ENCODE data around the gene TSPAN9.
A peak's percentile ranks its signal among the peaks of the same experiment; 100 is the strongest.

TSPAN9 gene

GRCh38 chr12:3168223-3169221 is 91.3 kb downstream of the TSPAN9 start:
- no peak for DNase-seq

- DNase-seq: no peak
Observed at GRCh38 chr12:3170423-3171194, 93.4 kb downstream of the TSPAN9 start.

DNA sequence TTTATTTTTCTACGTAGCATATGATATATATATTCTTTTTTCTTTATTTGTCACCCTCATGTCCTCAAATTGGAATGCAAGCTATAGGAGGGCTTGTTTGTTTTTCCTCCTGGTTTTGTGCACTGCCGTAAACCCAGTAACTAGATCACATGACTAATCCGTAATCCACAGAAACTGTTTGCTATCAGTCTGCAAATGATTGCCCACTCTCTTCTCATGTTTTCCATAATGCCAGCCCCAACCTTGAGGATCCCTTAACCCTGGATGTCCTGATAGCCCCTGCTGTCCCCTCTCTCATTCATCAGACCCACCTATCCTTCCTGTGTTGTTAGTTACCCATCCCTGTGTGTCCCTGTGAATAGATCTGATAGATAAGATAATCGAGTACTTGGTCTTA is 94.0 kb downstream of the TSPAN9 start:
- DNase-seq: no peak

GRCh38 chr12:3172124-3173007 is 95.2 kb downstream of the TSPAN9 start:
- DNase-seq: no peak

DNA sequence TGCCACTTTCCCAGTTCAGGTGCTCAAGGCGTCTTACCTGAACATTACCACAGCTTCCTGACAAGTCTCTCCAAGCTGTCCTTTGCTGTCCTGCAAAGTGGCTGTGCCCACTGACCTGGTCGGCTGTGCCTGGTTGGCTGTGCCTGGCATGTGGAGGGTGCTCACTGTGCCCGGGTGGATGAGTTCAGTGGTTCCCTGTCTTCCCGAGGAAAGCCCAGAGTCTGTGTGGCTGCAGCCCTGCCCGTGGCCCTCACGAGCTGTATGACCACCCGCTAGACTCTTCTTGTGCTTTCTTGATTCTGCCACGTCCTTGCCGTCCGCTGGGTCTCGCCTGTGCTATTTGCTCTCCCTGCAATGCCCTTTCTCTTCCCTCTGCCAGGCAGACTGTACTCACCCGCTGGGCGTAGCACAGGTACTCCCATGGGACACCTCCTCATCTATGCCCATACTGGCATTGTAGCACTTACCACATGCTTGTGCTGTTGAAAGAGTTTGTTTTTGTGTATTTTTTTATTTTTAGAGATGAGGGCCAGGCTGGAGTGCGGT is 95.9 kb downstream of the TSPAN9 start:
- DNase-seq: no peak

GRCh38 chr12:3173912-3174311 is 96.7 kb downstream of the TSPAN9 start:
- no peak for DNase-seq

GRCh38 chr12:3175238-3175637 is 98.1 kb downstream of the TSPAN9 start:
- DNase-seq: no peak

DNA sequence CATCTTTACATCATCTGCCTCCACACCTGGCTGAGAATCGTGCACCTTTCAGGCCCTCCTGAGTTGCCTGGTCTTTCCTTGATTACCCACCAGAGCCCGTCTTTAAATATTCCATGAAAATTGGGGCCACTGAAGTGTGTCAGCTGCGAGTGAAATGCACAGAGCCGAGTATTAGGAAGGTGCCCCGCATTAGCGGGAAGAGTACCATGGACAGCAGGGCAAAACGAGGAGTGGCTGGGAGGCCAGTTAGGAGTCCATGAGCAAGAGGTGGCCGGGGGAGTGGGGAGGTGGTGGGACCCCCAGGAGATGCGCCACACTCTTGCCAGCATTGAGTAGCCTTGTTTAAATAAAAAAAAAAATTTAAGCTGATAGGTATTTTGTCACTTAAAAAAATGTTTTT is 99.6 kb downstream of the TSPAN9 start:
- no peak for DNase-seq

- DNase-seq: no peak
Observed at GRCh38 chr12:3177778-3178425, 100.7 kb downstream of the TSPAN9 start.

- no peak for DNase-seq
Observed at GRCh38 chr12:3178671-3179313, 101.6 kb downstream of the TSPAN9 start.

GRCh38 chr12:3179731-3180130 is 102.6 kb downstream of the TSPAN9 start:
- DNase-seq: peak in 1 of 2 experiments; percentile 41

DNA sequence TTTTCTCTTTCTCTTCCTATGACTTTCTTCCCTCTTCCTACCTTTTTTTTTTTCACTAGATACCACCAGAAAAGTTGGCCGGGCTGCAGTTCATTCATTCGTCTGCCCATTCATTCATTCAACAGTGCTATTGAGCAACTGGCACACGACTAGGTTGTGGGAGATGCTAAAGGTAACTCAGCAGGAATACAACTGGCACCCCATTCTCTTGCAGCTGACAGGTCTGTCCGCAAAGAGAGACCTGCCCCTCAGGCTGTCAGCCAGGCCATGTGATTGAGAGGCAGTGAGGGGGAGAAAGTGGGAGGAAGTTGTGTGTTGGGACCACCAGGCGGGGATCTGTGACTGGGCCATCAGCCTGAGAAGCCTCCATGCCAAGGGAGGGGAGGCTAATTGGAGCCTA is 105.2 kb downstream of the TSPAN9 start:
- DNase-seq: no peak

GRCh38 chr12:3184485-3184884 is 107.3 kb downstream of the TSPAN9 start:
- DNase-seq: no peak

- no peak for DNase-seq
Observed at GRCh38 chr12:3185260-3185870, 108.2 kb downstream of the TSPAN9 start.

DNA sequence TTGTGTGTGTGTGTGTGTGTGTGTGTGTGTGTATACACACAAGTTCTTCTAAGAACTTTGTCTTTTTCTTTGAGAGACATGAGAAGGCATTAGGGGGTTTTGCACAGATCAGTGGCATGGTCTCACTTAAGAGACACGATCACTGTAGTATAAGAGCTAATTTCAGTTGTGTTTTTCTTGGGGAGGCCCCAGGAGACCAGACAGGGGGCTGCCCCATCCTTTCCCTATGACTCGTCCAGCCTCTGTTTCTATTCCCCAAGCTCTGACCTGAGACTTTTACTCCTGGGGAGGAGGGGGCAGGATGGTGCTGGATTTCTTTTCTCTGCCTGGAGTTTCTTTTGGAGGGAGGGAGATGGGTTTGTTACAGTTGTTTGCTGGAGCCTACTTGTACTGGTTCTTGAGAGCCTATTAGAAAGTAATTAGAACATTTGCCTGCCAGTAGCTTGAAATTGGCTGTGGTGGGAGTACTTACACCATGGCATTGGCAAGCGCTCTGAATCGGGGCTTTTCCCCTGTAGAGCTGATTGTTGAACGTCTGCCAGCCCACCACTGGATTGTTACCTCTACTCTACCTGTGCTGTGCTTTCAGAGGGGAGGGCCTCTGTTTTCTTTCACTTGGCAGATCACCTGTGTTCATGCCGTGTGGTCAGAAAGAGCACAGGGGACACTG is 109.5 kb downstream of the TSPAN9 start:
- peak in 1 of 2 experiments; percentile 18 for DNase-seq

- peak in 1 of 2 experiments; percentile 36 for DNase-seq
Observed at GRCh38 chr12:3187846-3188770, 110.9 kb downstream of the TSPAN9 start.

DNA sequence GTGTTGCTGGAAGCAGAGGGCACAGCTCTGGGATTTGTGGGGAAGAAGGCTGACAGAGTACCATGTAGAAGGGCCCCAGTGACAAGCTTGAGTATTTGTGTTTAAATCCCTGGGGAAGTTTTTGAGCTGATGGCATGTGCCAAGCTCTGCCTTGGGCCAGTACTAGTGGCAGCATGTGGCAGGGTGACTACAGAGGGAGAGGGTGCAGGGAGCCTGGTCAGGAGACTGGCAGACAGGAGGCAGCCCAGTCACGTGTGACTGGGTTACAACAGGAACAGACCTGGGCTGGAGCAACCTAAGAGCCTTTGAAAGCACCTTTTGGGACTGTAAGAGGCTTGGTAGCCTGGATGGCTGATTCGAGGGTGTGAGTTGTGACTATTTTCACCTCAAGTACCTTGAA is 112.1 kb downstream of the TSPAN9 start:
- DNase-seq: no peak

DNA sequence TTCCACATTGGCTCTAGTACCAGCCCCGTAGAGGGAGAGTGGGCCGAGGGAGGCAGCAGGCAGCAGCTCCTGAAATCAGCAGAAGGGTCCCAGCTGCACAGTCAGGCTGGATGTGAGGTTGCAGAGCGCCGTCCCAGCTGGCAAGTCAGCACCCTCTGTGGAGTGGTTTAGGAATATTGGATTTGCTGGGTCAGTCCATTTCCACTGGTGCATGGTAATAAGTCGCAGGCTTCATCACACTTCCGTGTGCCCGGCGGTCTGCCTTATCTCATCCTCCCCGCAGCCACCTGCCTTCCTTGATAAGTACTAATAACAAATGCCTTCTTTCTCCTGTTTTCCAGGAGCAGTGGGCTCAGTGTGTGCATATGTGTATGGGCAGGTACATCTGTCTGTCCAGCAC is 112.9 kb downstream of the TSPAN9 start:
- DNase-seq: no peak

DNA sequence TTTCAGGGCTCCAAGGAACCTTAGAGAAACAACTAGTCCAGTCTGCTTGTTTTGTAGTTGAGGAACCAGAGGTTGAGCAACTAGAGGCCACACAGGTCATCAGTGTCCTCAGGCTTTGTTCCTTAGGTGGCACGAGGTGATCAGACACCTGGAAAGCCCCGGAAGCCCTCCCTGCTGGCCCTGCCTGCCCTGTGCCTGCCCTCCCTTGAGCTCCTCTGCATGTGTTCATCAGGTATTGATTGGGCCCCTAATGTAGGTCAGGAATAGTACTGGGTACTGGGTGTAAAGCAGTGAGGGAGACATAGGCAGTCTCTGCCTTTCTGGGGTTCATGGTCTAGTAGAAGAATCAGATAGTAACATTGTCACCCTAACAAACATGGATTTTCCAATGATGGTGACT is 114.3 kb downstream of the TSPAN9 start:
- no peak for DNase-seq

All from NCI-H2081 (cell line).